Measurements from ENCODE around the gene TTC39B.

- TF ChIP-seq CTCF (IDR thresholded peaks at IDR 0.05) (no peak), POLR2A (IDR thresholded peaks at IDR 0.05) (no peak)
Observed at GRCh38 chr9:15310107-15310850, 3.3 kb upstream of the TTC39B start.
